HG02678 (cell line): Measurements from ENCODE around the gene AACS.

Source experiments
- ATAC-seq: cut with Tn5 transposase; IDR thresholded peaks from one replicate; pipeline ENCODE4 v1.9.1; 2021; ENCODE audit warnings: mild to moderate bottlenecking, moderate library complexity; ENCODE audit not compliant: unreplicated experiment

The AACS gene

DNA sequence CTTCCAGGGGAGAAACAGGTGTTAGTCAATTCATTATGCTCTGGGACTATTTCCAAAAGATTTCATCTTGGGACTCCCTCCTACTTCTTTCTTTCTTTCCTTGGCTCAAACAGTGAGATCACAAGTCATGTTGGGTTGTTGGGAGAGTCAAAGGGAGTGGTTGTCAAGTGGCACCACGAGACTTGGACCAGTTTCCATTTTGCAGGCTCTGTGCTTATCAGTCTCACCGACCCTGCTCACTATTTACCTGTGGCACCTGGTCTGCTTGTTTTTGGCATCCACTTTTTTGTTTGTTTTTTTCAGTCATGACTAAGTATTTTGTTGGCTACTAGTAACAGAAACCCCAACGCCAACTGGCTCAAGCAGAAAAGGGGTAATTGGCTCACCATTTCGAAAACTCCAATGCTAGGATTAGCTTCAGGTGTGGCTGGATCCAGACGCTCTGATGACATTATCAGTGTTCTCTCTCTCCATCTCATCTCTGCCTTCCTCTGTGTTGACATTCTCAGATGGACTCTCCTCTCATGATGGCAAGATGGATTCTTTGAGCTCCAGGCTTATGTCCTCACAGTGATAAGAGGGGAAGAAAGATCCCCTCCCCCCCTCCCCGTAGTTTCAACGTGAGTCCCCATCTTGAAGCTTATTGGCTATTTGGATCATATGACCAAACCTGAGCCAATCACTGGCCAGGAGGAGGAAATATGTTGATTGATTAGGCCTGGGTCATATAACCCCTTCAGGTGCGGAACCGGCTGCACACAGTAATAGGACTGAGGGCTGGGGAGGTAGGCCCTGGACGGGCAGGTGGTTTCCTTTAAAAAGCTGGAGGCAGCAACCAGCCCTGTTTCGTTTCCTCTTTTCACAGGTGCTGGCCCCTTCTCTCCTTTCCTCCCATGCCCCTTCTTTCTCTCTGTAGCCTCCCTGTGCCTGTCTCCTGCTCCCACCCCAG, 84.2 kb downstream of the AACS start:
- peak; percentile 95 for ATAC-seq

DNA sequence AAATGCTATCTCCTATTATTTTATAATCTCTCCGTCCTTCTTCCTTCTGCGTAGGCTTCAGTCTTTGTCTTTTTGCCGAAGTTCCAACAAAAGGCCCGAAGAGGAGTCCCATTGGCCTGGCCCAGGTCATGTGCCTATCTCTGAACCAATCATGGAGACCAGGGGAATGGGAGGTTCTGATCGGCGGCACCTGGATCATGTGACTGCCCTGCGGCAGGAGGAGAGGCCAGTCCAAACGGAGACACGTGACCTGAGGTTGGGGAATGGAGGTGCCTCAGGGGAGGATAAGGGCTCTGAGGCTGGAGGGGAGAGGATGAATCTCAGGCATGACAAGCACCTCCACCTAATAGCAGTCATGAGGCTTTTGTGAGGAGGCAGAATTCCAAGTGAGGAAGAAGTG, 86.0 kb downstream of the AACS start:
- no peak for ATAC-seq

DNA sequence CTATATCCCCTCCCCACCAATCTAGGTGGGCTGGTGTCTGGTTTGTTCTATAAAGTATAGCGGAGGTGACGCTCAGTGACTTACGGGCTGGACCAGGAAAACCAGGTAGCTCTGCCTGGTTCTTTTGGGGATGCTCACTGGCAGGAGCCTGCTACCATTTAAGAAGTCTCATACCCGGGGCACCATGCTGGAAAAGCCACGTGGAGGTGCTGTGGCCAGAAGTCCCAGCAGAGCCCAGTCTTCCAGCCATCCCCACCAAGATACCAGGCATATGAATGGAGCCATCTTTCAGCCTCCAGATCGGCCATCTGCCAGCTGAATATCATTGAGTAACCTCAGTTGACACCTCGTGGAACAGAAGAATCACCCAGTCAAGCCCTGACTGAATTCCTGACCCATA, 87.2 kb downstream of the AACS start:
- ATAC-seq = no peak

DNA sequence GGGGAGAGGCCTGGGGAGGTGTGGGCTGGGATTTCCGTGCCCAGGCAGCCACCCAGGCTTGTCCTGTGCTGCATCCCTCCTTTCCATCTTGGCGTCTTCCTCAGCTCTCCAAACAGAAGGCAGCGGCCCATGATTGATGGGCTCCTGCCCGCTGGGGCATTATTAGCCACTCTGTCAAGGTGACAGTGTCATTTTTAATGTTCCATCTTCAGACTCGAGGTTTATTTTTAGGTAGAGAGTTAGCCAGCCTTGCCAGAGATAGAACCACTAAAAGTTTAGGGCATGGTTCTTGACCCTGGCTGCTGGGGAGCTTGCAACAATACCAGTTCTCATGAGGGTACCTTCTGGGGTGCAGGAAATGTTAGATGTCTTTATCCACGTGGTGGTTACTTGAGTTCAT, 90.1 kb downstream of the AACS start:
- no peak for ATAC-seq

DNA sequence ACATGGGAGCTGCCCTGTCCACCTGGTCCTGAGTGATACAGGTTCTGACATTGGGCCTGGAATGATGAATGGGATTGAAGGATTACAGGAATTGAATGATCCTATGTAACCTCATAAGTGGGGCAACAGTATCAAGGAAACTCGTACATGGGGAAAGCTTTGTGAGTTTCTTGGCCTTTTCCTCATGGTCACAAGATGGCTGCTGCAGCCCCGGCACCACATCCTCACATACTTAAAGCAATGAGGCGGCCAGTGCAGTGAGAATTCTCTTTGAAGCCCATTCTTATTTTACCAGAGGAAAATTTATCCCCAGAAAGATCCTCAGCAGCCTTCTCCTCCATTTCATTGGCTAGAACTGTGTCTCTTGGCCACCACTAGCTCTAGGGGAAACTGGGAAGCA, 91.9 kb downstream of the AACS start:
- no peak for ATAC-seq

DNA sequence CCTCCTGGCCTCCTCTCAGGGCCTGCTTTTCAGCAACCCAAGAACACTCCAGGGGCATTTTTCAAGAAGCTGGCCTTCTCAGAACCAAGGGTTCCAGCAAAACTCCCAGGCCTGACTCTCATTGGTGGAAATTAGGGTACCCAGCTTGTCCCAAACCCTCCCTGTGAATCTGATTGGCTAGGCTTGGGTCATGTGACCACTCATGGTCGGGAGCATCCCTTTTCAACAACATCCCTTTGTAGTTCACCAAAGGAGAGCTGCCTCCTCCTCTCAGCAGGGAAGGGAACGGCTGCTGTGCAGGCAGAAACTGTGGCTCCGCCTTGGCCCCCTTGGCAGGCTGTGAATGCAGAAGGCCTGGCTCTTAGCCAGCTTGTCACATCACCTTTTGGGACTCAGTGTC, 94.5 kb downstream of the AACS start:
- ATAC-seq = no peak

DNA sequence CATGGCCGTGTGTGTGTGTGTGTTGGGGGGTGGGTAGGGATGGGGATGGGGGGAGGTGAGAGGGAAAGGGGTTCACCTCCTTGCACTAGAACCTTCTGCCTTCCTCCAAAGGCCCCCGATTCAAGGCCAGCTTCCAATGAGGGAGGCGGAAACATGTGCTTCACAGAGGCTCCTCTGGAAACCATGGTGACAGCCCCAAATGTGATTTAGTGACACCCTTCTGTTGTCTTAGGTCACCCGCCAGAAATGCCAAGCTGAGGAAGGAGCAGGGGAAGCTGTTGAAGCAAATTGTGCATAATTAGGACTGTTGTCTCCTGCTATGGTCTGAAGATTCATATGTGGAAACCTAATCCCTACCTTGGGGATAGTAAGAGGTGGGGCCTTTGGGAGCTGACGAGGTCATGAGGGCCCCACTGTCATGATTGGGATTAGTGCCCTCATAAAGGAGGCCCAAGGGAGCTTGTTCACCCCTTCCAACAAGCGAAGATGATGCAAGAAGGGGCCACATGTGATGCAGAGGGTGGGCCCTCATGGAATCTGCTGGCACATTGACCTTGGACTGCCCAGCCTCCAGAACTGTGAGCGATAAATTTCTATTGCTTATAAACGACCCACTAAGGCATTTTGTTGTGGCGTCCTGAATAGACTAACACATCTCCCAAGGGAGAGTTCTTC, 95.2 kb downstream of the AACS start:
- no peak for ATAC-seq

DNA sequence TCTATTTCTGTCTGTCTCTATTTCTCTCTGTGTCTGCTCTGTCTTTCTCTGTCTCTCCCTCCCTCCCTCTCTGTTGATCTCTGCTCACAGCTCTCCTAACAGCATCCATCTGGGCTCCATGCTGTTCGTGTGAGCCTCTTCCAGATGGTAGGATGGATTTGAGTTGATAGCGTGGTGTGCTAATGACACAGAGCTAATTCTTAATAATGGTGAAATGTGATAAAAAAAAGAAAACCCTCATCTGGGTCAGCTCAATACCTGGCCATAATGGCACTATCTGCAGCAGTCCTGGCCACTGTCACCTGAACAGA, 96.4 kb downstream of the AACS start:
- no peak for ATAC-seq

DNA sequence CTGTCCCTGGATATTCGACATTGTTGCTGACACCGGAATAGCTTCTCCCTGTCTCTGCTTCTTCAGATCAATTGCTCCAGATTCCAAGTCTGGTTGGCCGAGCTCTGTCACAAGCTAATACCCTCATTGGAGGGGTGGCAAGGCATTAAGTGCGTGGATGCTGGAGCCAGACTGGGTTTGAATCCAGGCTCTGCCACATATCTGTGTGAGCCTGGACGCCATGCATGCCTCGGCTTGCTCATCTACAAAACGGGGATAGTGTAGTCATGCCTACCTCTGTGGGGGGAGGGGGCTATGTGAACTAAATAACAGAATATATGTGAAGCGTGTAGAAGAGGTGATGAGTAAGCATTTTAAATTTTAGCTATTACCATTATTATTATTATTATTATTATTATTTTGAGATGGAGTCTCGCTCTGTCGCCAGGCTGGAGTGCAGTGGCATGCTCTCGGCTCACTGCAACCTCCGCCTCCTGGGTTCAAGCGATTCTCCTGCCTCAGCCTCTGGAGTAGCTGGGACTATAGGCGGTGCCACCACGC, 97.3 kb downstream of the AACS start:
- no peak for ATAC-seq

DNA sequence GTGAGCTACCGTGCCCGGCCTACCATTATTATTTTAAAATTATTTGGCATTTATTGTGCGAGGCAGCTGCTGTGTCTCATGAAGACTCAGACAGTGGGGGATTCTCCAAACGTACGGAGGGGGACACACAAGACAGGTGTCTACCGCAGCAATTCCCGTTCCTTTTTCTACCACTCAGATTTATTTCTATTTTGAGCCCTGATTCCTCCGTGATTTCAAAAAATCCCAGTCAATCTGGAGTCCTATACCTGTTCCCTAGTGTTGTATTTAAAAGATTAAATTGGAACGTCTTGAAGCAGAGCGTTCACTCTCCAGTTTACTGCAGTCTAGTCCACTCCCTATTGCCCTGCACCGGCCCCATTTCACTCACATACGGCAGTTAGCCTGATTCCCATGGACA, 97.9 kb downstream of the AACS start:
- no peak for ATAC-seq

DNA sequence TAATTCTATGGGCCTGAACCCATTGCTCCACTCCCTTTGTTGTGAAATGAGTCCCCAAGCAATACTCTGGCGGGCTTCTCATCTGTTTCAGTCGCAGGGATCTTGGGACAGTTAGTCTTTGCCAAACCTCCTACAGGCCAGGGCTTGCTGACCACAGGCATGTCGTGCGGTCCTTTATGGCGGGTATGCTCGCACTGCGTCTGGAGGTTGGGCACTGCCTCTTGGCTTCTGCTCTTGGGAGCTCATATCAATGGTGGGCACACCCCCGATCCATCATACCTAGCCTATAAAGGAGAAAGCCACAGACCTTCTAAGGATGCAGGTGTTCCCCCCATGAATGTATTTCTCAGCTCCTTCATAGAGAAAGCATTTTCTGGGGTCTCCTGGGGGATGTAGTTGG, 99.3 kb downstream of the AACS start:
- ATAC-seq = no peak

DNA sequence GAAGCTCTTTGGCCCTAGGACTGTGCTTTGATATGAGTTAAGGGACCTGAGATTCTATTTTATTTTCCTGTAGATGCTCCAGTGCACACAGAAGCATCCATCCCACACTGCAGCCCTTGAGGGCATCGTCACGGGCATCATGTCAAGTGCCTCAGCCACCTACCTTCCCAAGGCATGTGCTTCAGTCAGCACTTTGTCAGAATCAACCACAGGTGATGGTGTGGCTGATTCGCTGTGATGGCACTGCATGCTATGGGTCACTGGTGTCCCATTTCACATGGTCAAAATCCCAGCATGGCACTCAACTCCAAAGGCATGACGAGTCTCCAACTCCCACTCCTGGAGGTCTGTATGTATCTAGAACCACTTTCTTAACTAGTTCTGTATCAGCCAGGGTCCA, 100.8 kb downstream of the AACS start:
- ATAC-seq = no peak

DNA sequence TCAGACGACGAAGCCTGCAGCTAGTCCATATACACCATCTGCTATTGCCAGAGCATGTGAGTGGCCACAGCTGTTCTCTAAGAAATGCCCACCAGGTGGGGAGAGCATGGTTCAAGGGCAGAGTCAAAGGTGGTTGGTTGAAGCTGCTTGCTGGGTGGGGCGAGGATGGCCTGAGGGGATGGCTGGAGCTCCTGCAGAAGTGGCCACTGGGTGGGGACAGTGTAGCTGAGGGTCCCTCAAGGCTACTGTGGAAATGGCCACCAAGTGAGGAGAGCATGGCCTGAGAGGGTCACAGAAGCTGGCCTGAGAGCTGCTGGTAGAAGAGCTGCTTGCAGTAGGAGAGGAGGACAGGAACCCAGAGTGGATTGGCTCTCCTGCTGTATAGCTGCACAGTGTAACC, 102.4 kb downstream of the AACS start:
- ATAC-seq = no peak

DNA sequence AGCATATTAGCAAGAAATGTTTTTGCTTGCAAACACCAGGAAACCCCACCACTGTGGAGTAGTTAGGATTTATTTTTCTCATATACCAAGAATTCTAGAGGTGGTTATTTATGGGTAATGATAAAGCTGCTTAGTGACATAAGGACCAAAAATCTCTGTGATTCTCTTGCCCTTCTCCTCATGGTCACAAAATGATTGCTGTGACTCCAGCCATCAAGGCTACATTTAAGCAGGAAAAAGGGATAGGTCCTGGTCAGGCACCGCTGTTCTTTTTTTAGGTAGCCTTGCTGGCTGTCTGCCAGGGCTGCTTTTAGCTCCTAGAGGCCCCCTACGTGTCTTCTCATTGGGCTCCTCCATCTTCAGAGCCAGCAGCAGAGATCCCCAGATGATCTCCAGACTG, 104.2 kb downstream of the AACS start:
- no peak for ATAC-seq

DNA sequence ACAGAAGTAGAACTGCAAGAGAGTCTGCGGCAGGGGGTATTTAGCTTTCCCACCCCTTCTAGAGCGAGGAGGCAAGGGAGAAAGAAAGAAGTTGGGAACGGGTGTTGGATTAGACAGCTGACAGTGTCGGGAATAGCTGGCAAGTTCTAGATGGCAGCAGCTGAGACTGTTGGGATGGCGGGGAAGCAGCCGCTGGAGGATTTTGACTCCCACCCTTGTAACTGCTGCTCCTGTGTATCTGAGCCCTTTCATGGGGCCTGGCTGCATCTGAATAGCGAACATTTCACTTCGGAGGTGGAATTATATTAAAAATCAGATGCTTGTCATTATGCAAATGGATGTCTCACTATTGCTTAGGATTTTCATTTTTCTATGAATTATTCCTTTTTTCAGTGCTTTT, 104.6 kb downstream of the AACS start:
- ATAC-seq = no peak

DNA sequence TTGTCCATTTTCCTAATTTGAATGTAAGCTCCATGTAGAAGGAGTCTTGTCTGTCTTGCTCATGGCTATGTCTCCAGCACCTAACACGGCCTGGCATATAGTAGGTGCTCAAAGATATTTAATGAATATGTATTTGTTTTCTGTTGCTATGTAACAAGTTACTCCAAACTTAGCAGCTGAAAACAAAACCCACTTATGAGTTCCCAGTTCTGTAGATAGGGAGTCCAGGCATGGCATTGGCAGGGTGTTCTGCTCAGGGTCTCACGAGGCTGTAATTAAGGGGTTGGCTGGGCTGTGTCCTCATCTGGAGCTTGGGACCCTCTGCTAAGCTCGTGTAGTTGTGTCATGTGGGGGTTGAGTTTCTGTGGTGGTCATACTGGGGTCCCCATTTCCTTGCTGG, 106.0 kb downstream of the AACS start:
- no peak for ATAC-seq

DNA sequence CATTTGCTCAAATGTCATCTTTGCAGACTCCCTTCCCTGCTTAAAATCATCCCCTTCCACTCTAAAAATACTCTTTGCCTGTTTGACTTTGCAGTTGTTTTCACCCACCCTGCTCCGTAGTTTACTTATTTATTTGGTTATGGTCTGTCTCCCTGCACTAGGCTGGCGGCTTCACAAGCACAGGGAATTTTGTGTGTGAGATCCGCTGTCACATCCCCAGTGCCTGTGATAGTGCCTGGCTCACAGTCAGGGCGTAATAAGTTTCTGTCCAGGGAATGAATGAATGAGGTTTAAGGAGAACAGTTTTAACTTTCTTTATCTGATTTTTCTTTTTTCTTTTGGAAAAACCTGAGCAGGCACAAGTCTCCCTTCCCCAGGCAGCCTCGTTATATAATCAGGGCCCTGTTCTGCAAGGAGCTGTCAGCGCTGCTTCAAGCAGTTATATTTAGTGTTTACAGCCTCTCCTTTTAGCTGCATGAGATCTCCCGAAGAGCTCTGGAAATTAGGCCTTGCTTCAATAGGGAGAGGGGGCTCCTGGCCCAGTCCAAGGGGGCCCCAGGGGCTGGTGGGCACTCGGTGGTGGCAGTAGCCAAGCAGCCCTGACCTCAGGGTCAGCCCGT, 107.1 kb downstream of the AACS start:
- no peak for ATAC-seq

DNA sequence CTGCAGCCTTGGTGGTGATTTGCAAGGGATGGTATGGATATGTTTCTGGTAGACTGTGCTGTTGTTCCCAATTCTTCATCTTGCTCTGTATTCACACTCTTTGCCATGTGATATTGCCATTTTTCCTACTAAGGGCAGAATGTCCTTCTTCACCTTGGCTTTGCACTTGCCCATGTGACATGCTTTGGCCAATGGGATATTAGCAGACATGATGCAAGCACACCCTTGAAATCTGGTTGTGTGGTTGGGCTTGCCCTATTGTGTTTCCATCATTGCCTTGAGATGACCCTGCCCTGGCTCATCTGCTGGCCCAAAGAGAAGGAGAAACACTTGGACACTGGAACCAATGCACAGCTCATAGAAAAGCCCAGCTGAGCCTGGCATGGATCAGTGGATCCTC, 110.3 kb downstream of the AACS start:
- ATAC-seq = no peak

DNA sequence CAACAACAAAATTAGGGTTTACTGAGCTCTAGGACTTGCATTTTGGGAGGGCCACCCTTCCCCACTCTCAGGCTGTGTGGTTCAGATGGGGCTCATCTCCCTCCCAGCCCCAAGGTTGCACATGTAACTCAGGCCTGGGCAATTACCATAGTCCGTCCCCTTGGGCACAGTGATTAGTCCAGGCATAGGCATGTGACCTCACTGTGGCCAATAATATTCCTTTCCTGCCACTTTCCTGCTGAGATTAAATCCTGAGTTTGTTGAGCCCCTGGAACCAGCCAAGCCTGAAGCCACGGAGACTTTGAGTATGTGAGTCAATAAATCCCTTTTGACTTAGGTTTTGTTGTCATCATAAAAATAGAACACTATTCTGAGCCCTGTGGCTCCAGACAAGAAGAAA, 113.0 kb downstream of the AACS start:
- ATAC-seq = no peak

DNA sequence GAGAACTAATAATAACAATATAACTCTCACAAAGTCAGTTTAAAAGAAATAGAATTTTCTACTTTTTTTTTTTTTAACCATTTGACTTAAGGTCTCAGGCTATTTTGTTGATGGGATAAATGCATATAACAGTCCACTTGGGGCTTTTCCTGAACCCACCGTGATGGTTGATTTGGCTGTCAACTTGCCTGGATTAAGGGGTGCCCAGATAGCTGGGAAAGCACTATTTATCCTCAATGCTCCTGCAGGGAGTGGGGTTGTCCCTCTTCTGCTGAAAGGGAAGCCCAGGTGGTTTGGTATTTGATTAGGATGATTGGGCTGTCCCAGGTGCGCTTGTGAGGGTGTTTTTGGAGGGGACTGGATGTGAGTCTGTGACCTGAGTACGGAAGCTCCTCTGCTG, 114.9 kb downstream of the AACS start:
- no peak for ATAC-seq

DNA sequence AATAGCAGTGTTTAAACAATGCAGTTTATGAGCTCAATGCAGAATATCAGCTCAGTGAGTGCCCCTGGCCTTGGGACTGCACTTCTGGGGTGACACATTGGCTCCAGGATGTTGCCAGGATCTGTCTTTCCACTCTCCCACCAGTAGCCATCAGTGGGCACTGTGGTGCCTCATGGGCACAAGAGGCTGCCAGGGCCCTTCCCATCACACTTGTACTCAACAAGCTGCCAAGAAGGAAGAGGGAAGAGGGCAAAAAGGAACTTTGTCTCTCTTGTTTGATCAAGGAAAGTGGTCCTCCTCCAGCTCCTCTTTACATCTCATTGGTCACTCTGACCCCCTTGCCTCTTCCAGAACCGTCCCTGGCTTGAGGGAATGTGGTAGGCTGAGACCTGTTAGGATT, 115.9 kb downstream of the AACS start:
- ATAC-seq = no peak
